AG04450 (cell line): ENCODE data around the gene WSCD2. TPM values are rescaled to one million over a fixed set of nuclear protein-coding genes. Genes with fewer than 3 reads are reported as not detected.

ENCODE experiments used
- CTCF ChIA-PET: fragments of 300-600, 350-600 bp; formaldehyde crosslinking; extraction: SDS; loops from one replicate; lab custom pipeline; 2022; ENCODE audit warnings: antibody characterized with exemption, inconsistent platforms; lab: Charles Lee
- POLR2A ChIA-PET: fragments of 350-600 bp; formaldehyde crosslinking; extraction: SDS; loops from one replicate; lab custom pipeline; 2021; ENCODE audit warnings: antibody characterized with exemption, inconsistent platforms; lab: Yijun Ruan, JAX
- DNase-seq: peaks from one replicate; pipeline ENCODE4 v3.0.0-alpha.2; 2011; ENCODE audit warnings: low read depth, low spot score
- H3K27ac ChIP-seq: one replicate; pipeline ENCODE4 v1.5.1; 2012; ENCODE audit warnings: low read depth, low read length, control low read depth
- H3K27me3 ChIP-seq: one replicate; pipeline ENCODE4 v1.6.0; 2012; ENCODE audit warnings: low read length; ENCODE audit not compliant: control insufficient read depth, insufficient read depth
- H3K4me3 ChIP-seq: 2 replicates; pipeline ENCODE4 v1.5.1; 2011; ENCODE audit warnings: mild to moderate bottlenecking, low read depth, low read length, control low read depth
- H3K9me3 ChIP-seq: 2 replicates; pipeline ENCODE4 v1.5.1; 2012; ENCODE audit warnings: low read length; ENCODE audit not compliant: control insufficient read depth, insufficient read depth
- polyA minus RNA-seq: library from RNA; depleted of rRNA, polyadenylated mRNA; stranded (reverse); fragments of >200 nt; gene quantifications from 2 replicates; pipeline ENCODE4 v1.2.3, GENCODE V29; 2011; rRNA and poly(A)+ RNA removed
- polyA plus RNA-seq: library from polyadenylated mRNA; depleted of rRNA; stranded (reverse); fragments of >200 nt; gene quantifications from 2 replicates; pipeline ENCODE4 v1.2.3, GENCODE V29; 2011; rRNA removed
- TF ChIP-seq, protein P1 (sequence below): IDR thresholded peaks from 2 replicates; pipeline ENCODE4 v1.5.1; 2011; ENCODE audit warnings: low read depth, low read length, control low read depth, inconsistent platforms

Gene WSCD2
- not detected in 2 replicates for polyA plus RNA-seq
- not detected in 2 replicates for polyA minus RNA-seq

DNA sequence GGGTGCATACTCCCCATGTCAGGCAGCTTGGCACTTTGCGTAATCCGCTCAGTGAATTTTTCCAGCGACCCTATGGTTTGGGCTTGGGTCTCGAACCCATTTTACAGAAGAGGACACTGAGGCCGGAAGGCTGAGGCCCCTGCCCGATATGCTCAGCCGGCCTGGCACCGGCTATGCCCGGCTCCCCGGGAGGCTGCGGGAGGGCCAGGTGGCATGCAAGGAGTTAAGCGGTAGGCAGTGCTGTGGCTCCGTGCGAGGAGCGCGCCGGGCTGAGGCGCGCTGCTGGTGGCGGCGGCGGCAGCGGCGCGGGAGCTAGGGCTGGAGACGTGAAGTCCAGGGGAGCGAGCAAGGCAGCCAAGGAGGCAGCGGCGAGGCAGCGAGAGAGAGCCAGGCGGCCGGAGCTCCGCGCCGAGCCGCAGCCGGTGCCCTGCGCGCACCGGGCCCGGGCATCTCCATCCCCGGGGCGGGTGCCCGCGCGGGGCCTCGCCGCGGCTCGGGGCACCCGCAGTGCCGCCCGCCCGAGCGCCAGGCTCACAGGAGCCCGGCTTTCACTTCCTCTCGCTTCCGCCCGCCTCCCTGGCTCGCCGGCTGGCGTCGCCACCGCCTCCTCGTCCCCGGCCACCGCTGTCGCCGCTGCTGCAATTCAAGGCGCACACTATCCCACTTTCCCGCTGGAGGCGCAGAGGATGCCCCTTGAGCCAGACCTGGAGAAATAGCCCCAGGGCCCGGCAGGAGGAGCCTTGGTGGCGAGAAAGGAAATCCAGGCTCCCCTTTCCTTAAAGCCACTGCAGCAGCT, at the start of gene WSCD2:
Gene WSCD2 (plus strand): TSS at position 272 of the 796 bp plus-strand sequence. CDS start 66,545 bp downstream, outside the sequence.
- H3K4me3 ChIP-seq, result no peak within 1 kb of the TSS
- TF ChIP-seq, protein P1, sequence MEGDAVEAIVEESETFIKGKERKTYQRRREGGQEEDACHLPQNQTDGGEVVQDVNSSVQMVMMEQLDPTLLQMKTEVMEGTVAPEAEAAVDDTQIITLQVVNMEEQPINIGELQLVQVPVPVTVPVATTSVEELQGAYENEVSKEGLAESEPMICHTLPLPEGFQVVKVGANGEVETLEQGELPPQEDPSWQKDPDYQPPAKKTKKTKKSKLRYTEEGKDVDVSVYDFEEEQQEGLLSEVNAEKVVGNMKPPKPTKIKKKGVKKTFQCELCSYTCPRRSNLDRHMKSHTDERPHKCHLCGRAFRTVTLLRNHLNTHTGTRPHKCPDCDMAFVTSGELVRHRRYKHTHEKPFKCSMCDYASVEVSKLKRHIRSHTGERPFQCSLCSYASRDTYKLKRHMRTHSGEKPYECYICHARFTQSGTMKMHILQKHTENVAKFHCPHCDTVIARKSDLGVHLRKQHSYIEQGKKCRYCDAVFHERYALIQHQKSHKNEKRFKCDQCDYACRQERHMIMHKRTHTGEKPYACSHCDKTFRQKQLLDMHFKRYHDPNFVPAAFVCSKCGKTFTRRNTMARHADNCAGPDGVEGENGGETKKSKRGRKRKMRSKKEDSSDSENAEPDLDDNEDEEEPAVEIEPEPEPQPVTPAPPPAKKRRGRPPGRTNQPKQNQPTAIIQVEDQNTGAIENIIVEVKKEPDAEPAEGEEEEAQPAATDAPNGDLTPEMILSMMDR, result no peak
- no peak within 1 kb of the TSS for H3K27ac ChIP-seq
- DNase-seq, result no peak
- CTCF ChIA-PET, result no interaction called here
- no peaks in the 10 kb centered on the region; the same call in 1 of the 2 replicates for H3K9me3 ChIP-seq
- POLR2A ChIA-PET, result no interaction called here
- peaks cover 12% of the 10 kb centered on the region for H3K27me3 ChIP-seq

DNA sequence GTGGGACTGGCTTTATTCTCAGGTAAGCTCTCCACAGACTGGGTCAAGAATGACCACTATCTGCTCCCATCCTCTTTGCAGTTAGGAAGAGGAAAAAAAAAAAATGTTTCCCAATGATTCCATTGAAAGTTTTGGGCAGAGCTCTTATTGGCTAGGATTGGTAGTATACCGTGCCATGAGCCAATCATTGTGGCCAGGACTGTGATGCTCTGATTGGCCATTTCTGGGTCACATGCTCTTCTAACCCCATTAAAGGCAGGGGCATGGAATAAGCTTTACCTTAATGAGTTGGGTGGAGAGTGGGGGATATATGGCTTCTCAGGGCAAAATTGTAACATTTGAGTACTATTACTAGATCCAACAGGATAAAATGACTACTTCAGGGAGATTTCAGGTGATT, 49.4 kb upstream of the WSCD2 start:
- DNase-seq, result no peak
- CTCF ChIA-PET, result no interaction called here
- POLR2A ChIA-PET, result no interaction called here

DNA sequence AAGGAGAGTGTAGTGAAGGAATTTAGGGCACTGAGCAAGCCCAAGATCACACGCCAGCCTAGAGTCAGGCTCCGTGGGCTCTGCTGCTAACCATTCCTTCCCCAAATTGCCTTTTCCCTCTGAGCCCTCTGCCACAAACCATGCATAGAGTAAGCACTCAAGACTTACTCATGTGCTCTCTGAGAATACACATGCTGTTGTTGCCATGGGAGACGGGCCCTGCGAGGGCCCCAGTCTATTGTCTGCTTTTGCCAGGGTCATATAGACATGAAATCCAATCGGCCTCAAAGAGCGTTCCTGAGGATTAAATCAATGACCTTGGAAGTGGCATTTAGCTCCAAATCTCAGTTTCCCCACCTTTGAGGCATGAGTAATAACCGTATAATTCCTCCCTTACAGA, 48.7 kb upstream of the WSCD2 start:
- Histone ChIP-seq H3K4me3 (no peak overlapping the region), H3K27me3 (no peaks in the 10 kb centered on the region), H3K9me3 (no peaks in the 10 kb centered on the region), H3K27ac (no peak overlapping the region)
- ChIA-PET POLR2A (no interaction called here), CTCF (no interaction called here)
- TF ChIP-seq, protein P1, result no peak
- DNase-seq, result no peak

More for the DNA sequence above, 49.4 kb upstream of the WSCD2 start:
- H3K4me3 ChIP-seq, result no peak overlapping the region
- TF ChIP-seq, protein P1, result no peak
- H3K27ac ChIP-seq, result no peak overlapping the region
- no peaks in the 10 kb centered on the region for H3K9me3 ChIP-seq
- no peaks in the 10 kb centered on the region for H3K27me3 ChIP-seq

DNA sequence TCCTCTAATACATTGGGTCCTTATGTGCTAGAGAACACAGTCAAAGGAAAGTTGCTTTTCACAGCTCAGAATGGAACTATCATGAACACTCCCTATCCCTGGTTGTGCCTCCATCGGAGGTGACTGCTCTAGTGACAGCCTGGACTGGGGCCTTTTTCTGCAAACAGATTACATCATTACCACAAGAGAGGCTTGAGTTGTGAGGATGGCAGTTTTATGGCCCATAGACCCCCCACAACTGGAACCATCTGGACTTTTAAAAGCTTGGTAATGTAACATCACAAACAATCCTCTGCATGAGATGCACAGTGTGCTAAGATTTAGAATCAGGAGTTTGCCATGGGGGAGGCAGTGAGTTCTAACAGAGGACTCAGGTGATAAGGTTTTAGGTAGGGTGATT, 46.6 kb upstream of the WSCD2 start:
- H3K4me3 ChIP-seq, result no peak overlapping the region
- H3K9me3 ChIP-seq, result no peaks in the 10 kb centered on the region
- CTCF ChIA-PET, result no interaction called here
- H3K27me3 ChIP-seq, result no peaks in the 10 kb centered on the region
- TF ChIP-seq, protein P1, result no peak
- no peak overlapping the region for H3K27ac ChIP-seq
- DNase-seq, result no peak
- POLR2A ChIA-PET, result no interaction called here

DNA sequence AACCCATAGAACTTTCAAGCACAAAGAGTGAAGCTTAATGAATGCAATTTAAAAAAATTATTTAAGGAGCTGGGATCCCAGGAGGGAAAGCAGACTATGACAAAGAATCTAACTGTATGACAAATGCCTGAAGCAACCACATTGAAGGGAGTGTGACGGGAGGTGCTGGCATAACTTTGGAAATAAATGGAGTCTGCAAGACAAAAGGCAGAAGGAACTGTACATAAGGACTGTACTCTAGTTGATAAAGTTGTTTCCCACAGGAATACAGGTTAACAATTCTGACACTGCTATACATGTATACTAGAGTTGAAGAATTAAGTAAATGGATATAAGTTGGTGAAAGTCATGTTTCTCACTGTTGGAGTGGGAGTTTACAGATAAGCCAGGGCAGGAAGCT, 41.2 kb upstream of the WSCD2 start:
- POLR2A ChIA-PET, result no interaction called here
- no peaks in the 10 kb centered on the region for H3K9me3 ChIP-seq
- TF ChIP-seq, protein P1, result no peak
- H3K27ac ChIP-seq, result no peak overlapping the region
- H3K27me3 ChIP-seq, result no peaks in the 10 kb centered on the region
- no peak overlapping the region for H3K4me3 ChIP-seq
- DNase-seq, result no peak
- CTCF ChIA-PET, result no interaction called here
